MCF 10A (cell line): ENCODE data around the gene PARD6B. TPM values are rescaled to one million over a fixed set of nuclear protein-coding genes. Genes with fewer than 3 reads are reported as not detected.

ENCODE experiments used
- BruUV-seq: library from RNA; stranded (reverse); fragments of 400-500 nt; replicated peaks from 2 replicates; lab custom pipeline; 2021; lab: Mats Ljungman, UMichigan
- CTCF ChIA-PET: fragments of 300-600 bp; sonication (Branson Sonifier 250); formaldehyde crosslinking; extraction: SDS; loops from one replicate; lab custom pipeline; 2021; ENCODE audit warnings: antibody characterized with exemption, inconsistent platforms; lab: Yijun Ruan, JAX
- POLR2A ChIA-PET: fragments of 300-600, 350-650 bp; sonication (Branson Sonifier 250); formaldehyde crosslinking; extraction: SDS; loops from one replicate; lab custom pipeline; 2020; ENCODE audit warnings: antibody characterized with exemption, inconsistent platforms; lab: Yijun Ruan, JAX
- DNase-seq: peaks from one replicate; pipeline ENCODE4 v3.0.0-alpha.2; 2018; ENCODE audit not compliant: unreplicated experiment
- H3K27ac Mint-ChIP-seq: one replicate; pipeline ENCODE4 v1.8.0; 2022; ENCODE audit warnings: mild to moderate bottlenecking, low read depth, mixed read lengths; ENCODE audit not compliant: unreplicated experiment
- H3K27me3 Mint-ChIP-seq: one replicate; pipeline ENCODE4 v1.8.0; 2022; ENCODE audit warnings: mixed read lengths; ENCODE audit not compliant: insufficient read depth, unreplicated experiment
- H3K36me3 Mint-ChIP-seq: one replicate; pipeline ENCODE4 v1.8.0; 2022; ENCODE audit warnings: mild to moderate bottlenecking, moderate library complexity, mixed read lengths; ENCODE audit not compliant: insufficient read depth, unreplicated experiment
- H3K4me1 Mint-ChIP-seq: one replicate; pipeline ENCODE4 v1.8.0; 2022; ENCODE audit warnings: mixed read lengths; ENCODE audit not compliant: insufficient read depth, unreplicated experiment
- H3K4me3 Mint-ChIP-seq: one replicate; pipeline ENCODE4 v1.8.0; 2022; ENCODE audit warnings: mild to moderate bottlenecking, moderate library complexity, mixed read lengths; ENCODE audit not compliant: unreplicated experiment
- H3K9me3 Mint-ChIP-seq: one replicate; pipeline ENCODE4 v1.8.0; 2022; ENCODE audit warnings: mixed read lengths; ENCODE audit not compliant: unreplicated experiment
- CTCF ChIP-seq: fragments of 200-600 bp; IDR thresholded peaks from one replicate; pipeline ENCODE4 v1.8.0; 2022; ENCODE audit warnings: antibody characterized with exemption, mild to moderate bottlenecking; ENCODE audit not compliant: unreplicated experiment
- intact Hi-C: fragments of 100-400 bp; cut with micrococcal nuclease; formaldehyde crosslinking; loops from 2 replicates; pipeline ENCODE4 v1.14.1; 2022
- total RNA-seq: library from RNA; stranded (reverse); gene quantifications from 2 replicates; pipeline ENCODE4 v1.2.3, GENCODE V29; 2022

PARD6B gene
- total RNA-seq, 1 experiment from 2014 or later, result 5.8 TPM

GRCh38 chr20:50689864-50690649 is 41.3 kb upstream of the PARD6B start:
- CTCF ChIA-PET, result interaction anchor here (0.9 to 1.8 kb wide), 5 partner anchors 9 to 54 kb away, joined by 3 to 5 read pairs (median 4); no protein-coding TSS in a partner anchor
- H3K27me3 Mint-ChIP-seq, result no peaks in the 10 kb centered on the region
- BruUV-seq, result no TSS peak
- peaks cover 12% of the 10 kb centered on the region for H3K4me1 Mint-ChIP-seq
- POLR2A ChIA-PET, result interaction anchor here (0.6 to 0.7 kb wide), 2 partner anchors 14 to 60 kb away, joined by 3 read pairs; no protein-coding TSS in a partner anchor
- H3K9me3 Mint-ChIP-seq, result no peaks in the 10 kb centered on the region
- no peak for DNase-seq
- no peak for TF ChIP-seq CTCF
- no peaks in the 10 kb centered on the region for H3K36me3 Mint-ChIP-seq
- intact Hi-C loops, result no loop called here
- H3K4me3 Mint-ChIP-seq, result no peak overlapping the region
- H3K27ac Mint-ChIP-seq, result no peak overlapping the region

- H3K9me3 Mint-ChIP-seq, result no peaks in the 10 kb centered on the region
- no peak for DNase-seq
- intact Hi-C loops, result no loop called here
- H3K36me3 Mint-ChIP-seq, result no peaks in the 10 kb centered on the region
- H3K27ac Mint-ChIP-seq, result no peak within 1 kb of the TSS
- H3K4me3 Mint-ChIP-seq, result no peak within 1 kb of the TSS
- no peaks in the 10 kb centered on the region for H3K27me3 Mint-ChIP-seq
- no peak for TF ChIP-seq CTCF
- peaks cover 12% of the 10 kb centered on the region for H3K4me1 Mint-ChIP-seq
- ChIA-PET POLR2A (interaction anchor here (0.5 kb wide), 1 partner anchor 9 kb away, joined by 3 read pairs; no protein-coding TSS in a partner anchor), CTCF (interaction anchor here (0.6 to 1.4 kb wide), 4 partner anchors 10 to 206 kb away, joined by 3 to 6 read pairs (median 4); no protein-coding TSS in a partner anchor)
- BruUV-seq, result no TSS peak
Measured at GRCh38 chr20:50690650-50691572, 40.5 kb upstream of the PARD6B start, which contains the start of gene RIPOR3. Gene RIPOR3 (minus strand): TSS chr20:50691542. CDS start chr20:50691128, 414 bp downstream.

- no TSS peak for BruUV-seq
- intact Hi-C loops, result no loop called here
- no peak for TF ChIP-seq CTCF
- POLR2A ChIA-PET, result no interaction called here
- DNase-seq, result no peak
- Mint-ChIP-seq H3K4me3 (no peak overlapping the region), H3K27ac (no peak overlapping the region), H3K36me3 (no peaks in the 10 kb centered on the region), H3K9me3 (no peaks in the 10 kb centered on the region), H3K4me1 (peaks cover 12% of the 10 kb centered on the region), H3K27me3 (no peaks in the 10 kb centered on the region)
- CTCF ChIA-PET, result interaction anchor here (1.1 to 1.4 kb wide), 3 partner anchors 12 to 28 kb away, joined by 3 to 6 read pairs (median 3); no protein-coding TSS in a partner anchor
Measured at GRCh38 chr20:50691573-50692551, 39.5 kb upstream of the PARD6B start.
